GM08714 (cell line): ENCODE data around the gene CCDC88A.
"Not testable (repeated sequence)": the region's sequence is repeated elsewhere in the genome, so short reads cannot be mapped to it uniquely, and the experiment has no call there.

ENCODE experiments used
- H3K4me3 ChIP-seq: fragments of 200-500 bp; sonication (Bioruptor generic); 2 replicates; pipeline ENCODE4 v1.5.1; 2014; ENCODE audit warnings: mild to moderate bottlenecking, low read length, inconsistent platforms
- ZNF274 ChIP-seq: IDR thresholded peaks from 2 replicates; pipeline ENCODE4 v1.6.1; 2012; ENCODE audit warnings: mild to moderate bottlenecking, low read depth, low read length

CCDC88A gene

DNA sequence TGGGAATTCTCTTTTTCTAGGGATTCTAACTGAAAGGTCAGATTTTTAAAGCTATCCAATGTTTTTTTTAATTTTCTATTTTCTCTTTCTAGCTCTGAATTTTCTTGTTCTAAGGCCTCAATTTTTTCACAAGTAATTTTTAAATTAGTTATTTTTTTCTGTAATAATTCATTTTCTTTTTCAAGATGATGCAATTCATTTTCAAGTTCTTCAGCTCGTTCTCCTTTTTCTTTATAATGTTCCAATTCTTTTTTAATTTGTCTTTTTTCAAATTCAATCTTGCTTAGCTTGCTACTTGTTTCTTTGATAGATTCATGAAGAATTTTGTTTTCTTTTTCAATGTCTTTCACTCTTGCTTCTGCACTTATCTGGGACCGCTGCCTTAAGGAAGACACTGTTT, 84.9 kb downstream of the CCDC88A start:
- TF ChIP-seq ZNF274 = no peak
- no peak overlapping the region for H3K4me3 ChIP-seq

DNA sequence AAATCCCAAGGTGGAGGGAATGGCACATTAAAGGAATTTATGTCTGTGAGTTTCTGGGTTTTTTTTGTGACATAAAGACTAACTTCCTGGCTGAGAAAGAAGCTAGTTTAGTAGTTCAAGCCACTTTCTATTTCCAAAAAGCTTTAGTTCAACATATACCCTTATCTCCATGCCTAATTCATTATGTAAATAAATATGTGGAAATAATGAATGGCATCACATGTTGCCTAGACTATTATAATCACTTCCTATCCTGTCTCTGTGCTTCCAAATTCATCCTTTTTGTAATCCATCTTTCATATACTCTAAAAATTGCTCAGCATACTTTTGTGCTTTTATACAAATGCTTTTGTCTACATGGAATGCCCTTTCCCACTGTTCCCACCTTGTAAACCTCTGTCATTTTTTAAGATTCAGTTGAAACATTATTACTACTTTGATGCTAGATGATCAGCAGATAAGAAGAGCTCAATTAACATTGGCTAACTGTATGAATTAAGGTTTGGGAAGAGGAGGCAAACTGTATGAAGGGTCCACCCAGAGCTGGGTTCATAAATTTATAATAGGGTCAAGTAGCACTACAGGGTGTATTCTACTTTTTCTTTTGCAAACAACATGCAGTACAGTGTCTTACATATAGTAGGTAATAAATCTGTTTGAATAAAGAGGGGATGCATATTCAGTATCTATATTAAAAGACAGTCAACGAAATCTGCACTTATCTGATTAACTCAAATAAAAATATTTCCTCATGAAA, 88.9 kb downstream of the CCDC88A start:
- TF ChIP-seq ZNF274 = no peak
- H3K4me3 ChIP-seq = no peak overlapping the region

DNA sequence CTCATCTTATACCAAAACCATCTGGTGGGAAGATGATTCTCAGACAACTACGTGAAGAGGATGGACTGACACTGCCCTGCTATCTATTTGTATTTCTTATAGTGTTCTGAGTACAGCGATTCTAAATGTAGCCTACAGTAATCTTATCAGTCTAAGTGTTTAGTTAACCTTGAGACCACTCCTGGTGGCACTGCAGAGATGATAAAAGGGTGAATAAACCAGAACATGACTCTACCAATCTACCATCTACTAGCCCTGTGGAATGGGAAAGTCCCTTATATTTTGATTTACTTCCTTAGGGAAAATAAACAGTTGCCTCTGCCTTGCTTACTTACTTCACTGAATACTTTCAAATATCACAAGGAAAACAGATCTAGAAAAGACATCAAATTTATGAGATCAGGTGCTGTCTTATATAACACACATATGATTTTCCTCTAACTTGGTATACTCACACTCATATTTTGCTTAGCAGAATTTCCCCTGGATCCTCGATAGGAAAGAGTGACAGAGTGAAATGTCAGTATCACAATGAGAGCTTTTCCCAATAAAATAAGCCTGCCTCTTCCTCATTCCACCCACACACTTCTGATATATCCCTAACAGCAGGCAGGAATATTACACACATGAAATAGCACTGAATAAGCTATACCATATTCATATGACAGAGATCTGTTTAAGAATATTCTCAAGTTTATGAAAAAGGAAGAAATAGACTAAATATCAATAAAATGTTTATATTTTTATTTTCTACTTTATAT, 92.0 kb downstream of the CCDC88A start:
- no peak overlapping the region for H3K4me3 ChIP-seq
- no peak for TF ChIP-seq ZNF274

DNA sequence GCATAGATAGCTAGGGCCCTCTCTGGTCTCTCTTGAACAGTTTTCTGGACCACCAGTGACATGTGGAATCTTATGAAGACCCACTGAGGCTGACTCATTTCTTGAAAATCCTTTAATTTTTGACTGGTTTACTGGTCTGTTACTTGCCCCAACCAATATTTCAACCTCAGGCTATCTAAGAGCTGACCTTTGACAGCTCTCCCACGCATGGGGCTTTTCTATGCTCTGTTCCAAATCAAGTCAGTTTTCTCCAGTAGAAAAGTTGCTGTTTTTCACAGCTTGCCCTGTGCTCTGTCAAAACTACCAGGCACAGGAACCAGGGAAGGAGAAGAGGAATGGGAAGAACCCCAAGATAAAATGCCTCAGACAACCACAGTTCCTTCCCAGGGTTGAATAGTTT, 104.7 kb downstream of the CCDC88A start:
- no peak for TF ChIP-seq ZNF274
- no peak overlapping the region for H3K4me3 ChIP-seq

DNA sequence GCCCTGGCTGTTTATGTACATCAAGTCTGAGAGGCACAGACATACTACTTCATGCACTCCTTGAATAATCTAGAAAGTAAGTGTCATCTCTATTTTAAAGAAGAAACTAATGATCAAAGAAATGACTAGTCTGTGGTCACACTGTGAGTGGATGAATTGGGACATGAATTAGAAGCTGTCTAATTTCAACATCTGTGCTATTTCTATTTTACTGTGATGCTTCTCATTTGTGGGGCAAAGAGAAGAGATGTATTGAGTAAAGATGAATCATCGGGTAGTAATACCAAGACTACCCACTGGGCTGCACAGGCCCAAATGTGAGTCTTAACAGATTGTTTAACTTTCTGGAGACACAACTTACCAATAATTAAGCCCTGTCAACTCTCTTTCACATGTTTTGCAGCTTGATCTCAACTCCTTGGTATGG, 108.2 kb downstream of the CCDC88A start:
- TF ChIP-seq ZNF274 = no peak
- no peak overlapping the region for H3K4me3 ChIP-seq

DNA sequence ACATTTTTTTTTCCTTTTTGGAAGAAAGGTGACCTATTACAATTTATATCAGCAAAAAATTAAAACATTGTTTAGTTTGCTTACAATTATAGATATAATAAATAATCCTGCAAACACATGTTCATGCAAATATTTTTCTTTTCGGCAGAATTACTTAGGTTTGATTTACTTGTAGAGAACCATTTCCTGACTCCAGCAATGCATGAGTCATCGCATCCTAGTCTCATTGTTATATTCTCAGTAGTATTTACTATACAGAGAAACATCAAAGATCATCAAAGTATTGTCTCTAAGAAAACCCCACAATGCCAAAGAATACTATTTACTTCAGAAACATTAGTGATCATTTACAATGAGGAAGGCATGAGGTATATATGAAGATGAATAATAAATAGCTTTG, 110.2 kb downstream of the CCDC88A start:
- TF ChIP-seq ZNF274 = no peak
- no peak overlapping the region for H3K4me3 ChIP-seq

DNA sequence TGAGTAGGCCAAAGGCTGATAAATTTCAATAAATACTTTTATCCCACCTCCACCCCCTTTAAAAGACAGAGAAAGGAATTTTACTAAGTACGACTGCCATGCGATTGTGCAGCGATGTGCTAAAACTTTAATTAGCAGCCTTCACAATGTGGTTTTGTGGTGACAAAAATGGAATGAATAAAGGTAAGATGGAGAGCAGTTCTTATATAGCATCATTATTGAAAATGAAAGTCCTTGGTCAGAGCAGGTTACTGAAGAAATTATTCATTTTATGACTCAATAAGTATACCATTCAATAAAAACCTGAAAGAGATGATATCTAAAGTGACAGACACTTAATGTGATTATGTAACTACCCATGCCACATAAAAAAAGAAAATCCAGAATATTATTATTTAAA, 117.4 kb downstream of the CCDC88A start:
- no peak for TF ChIP-seq ZNF274
- H3K4me3 ChIP-seq = no peak overlapping the region

DNA sequence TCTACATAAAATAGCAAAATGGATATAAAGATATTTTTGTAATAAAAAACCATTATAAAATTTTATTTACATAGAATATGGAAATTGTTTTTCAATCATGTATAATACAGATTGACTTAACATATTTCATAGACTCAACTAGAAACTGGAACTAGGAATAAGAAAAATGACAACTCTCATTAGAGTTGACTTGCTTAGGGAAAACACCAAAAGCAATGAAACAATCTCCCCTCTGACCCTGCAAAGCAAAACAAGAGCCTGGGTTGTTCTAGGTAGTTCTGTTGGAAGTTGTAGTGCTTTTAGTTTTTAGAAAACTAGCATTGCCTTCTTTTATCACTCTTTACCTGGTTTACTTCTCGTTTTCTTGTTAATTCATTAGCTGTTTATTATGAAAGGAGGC, 118.4 kb downstream of the CCDC88A start:
- H3K4me3 ChIP-seq = no peak overlapping the region
- TF ChIP-seq ZNF274 = no peak

DNA sequence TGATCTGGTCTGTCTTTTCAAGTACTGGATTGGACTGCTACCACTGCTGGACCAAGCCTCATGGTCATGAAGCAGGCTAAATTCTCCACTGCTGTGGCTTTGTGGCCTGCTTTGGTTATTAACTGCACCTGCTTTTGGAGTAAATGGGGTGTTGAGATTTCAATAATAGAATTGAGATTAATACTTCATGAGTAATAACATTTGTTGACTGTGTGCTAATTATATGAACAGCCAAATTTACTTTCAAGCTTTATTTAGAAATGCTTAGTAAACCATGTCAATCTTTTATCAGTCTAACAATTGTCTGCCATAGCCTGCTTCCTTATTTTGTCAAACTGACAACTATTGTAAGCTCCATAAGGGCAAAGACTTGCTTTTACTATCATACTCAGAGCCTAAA, 123.3 kb downstream of the CCDC88A start:
- no peak for TF ChIP-seq ZNF274
- no peak overlapping the region for H3K4me3 ChIP-seq

DNA sequence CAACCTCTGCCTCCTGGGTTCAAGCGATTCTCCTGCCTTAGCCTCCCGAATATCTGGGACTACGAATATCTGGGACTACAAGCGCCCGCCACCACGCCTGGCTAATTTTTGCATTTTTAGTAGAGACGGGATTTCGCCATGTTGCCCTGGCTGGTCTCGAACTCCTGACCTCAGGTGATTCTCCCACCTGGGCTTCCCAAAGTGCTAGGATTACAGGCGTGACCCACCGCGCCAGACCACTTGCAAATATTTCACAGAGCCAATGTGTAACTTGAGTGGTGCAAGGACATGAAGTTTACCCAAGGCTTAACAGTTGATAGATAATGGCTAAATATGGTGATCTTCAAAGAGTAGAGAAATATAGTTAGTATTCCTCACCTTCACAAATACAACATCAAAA, 136.6 kb downstream of the CCDC88A start:
- peak overlapping the region; percentile 94; the same call in 1 of the 2 replicates for H3K4me3 ChIP-seq
- TF ChIP-seq ZNF274 = no peak

DNA sequence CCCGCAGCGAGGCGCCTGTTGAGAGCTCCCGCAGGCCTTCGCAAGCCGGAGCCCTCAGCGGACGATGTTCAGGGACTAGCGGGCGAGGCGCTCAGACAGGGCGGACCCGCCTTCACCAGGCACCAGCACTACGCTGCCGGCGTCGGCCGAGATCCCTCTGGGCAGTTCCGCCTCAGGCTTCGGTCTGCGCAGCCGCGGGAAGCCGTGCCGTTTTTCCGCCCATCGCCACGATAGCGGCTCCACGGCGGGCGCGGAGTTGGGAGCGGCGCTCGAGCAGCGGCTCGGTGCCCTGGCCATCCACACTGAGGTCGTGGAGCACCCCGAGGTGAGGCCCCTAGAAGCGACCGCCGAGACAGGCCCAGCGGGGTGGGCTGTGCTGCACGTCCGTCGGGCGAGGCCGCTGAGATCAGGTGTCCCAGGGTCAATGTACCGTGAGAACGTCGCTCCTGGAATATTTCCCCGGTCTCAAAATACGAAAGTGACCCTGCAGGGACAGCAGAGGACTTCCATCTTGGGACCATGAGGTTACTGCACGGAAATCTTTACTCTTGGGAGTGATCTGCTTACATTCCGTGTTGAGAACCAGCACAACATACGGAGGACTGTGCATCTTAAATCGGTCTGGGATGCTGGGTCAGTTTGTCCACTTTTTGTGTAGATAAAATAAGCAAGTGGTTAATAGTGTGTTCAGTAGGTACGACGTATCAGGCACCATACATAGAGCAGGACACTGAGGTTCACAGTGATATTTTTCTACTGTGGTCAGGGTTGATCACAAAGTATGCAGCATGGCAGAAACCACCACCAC, 137.3 kb downstream of the CCDC88A start:
- TF ChIP-seq ZNF274 = no peak
- peak overlapping the region; percentile 94 for H3K4me3 ChIP-seq

DNA sequence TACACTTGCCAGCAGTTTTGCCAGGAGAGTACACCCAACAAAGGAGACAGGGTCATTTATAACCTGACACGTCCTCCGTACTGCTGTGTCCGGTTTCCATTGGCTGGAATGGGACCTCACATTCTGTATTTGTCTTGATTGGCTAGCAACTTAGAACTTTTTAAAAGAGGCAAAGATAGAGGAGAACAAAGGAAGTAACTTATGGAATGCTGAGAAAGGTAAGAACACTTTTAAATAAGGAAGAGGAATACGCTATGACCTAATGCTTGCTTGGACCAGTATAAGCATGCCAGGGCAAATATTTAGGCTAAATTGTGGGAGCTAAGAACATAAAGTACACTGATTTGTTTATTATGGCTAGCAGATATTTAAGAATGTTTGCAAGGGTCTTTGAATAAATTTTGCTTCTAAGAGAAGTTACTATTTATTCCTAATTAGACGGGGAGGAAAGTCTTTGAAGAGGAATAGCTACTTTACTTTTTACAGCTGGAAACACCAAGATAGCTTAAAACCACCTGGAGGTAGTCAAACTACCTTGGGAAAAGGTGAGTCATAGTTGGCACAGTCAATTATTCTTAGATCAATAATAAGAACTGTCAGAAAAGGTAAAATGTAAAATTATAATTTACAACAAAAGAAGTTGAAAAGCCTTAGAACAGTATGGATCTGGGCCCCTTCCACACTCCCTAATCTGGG, 138.7 kb downstream of the CCDC88A start:
- not testable (repeated sequence) for H3K4me3 ChIP-seq

DNA sequence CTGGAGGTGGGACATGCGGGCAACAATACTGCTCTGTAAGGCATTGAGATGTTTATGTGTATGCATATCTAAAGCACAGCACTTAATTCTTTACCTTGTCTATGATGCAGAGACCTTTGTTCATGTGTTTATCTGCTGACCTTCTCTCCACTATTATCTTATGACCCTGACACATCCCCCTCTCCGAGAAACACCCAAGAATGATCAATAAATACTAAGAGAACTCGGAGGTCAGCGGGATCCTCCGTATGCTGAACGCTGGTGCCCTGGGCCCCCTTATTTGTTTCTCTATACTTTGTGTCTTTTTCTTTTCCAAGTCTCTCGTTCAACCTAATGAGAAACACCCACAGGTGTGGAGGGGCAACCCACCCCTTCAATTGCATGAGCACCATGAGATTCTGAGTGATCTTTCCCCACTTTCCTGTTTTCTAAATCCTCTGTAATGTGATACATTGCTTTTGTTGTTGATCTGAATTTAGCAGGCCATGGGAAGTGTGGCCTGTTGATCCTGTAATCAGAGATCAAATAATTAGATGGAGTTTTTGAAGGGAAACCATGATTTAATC, 139.7 kb downstream of the CCDC88A start:
- not testable (repeated sequence) for H3K4me3 ChIP-seq

DNA sequence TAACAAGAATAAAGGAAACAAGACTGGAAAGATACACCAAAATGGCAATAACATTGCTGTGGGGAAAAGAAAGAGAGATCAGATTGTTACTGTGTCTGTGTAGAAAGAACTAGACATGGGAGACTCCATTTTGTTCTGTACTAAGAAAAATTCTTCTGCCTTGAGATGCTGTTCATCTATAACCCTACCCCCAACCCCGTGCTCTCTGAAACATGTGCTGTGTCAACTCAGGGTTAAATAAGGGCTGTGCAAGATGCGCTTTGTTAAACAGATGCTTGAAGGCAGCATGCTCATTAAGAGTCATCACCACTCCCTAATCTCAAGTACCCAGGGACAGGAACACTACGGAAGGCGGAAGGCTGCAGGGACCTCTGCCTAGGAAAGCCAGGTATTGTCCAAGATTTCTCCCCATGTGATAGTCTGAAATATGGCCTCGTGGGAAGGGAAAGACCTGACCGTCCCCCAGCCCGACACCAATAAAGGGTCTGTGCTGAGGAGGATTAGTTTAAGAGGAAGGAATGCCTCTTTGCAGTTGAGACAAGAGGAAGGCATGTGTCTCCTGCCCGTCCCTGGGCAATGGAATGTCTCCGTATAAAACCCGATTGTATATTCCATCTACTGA, 140.3 kb downstream of the CCDC88A start:
- H3K4me3 ChIP-seq = not testable (repeated sequence)
